Colonic mucosa (tissue), 4 donors: ENCODE data around the gene CPNE5. TPM values are rescaled to one million over a fixed set of nuclear protein-coding genes. Genes with fewer than 3 reads are reported as not detected.

Experiments
- DNase-seq: peaks from one replicate; pipeline ENCODE4 v3.0.0-alpha.2; 2020
- H3K27ac ChIP-seq: fragments of 200-600 bp; one replicate; pipeline ENCODE4 v1.8.0; 2021
- H3K27me3 ChIP-seq: fragments of 200-600 bp; one replicate; pipeline ENCODE4 v1.8.0; 2021
- H3K36me3 ChIP-seq: fragments of 200-600 bp; one replicate; pipeline ENCODE4 v1.8.0; 2021
- H3K4me1 ChIP-seq: fragments of 200-600 bp; one replicate; pipeline ENCODE4 v1.8.0; 2021; ENCODE audit warnings: mild to moderate bottlenecking
- H3K4me3 ChIP-seq: fragments of 200-600 bp; one replicate; pipeline ENCODE4 v1.8.0; 2021
- H3K9ac ChIP-seq, 2 donors: one replicate each; pipeline ENCODE4 v1.7.0; 2013; ENCODE audit warnings: control low read depth in 2 of 2, low read depth in 2 of 2, low read length in 2 of 2
- H3K9me3 ChIP-seq: fragments of 200-600 bp; one replicate; pipeline ENCODE4 v1.8.0; 2021
- CTCF ChIP-seq: fragments of 200-600 bp; IDR thresholded peaks from one replicate; pipeline ENCODE4 v1.8.0; 2022; ENCODE audit warnings: antibody characterized with exemption, mild to moderate bottlenecking
- intact Hi-C: fragments of 100-400 bp; cut with DNase I; formaldehyde crosslinking; loops from one replicate; pipeline ENCODE4 v1.14.1; 2022
- total RNA-seq, 2 donors: library from RNA; stranded (reverse); fragmentation: NEBNext Ultra II Directional in 1 of 2; extraction: Animal tissue kit (Norgen Biotek cat#: 25700) in 1 of 2; gene quantifications; one replicate each; pipeline ENCODE4 v1.2.1, GENCODE V29; 2021
- donor health status: healthy.
- donor health status: DM: no; HTN: no; CAD: no.
- donor health status: DM: no; HTN: no; CAD: no.

The CPNE5 gene
- total RNA-seq, 2 donors from 2014 or later, result 4.6 to 8.0 TPM

GRCh38 chr6:36735110-36736071, 103.9 kb downstream of the CPNE5 start:
- Histone ChIP-seq H3K27me3 (no peaks in the 10 kb centered on the region), H3K4me3 (no peak overlapping the region), H3K4me1 (peaks cover 5% of the 10 kb centered on the region), H3K9ac (peak overlapping the region; percentile 54 to 69), H3K27ac (peak overlapping the region; percentile 85), H3K36me3 (no peaks in the 10 kb centered on the region), H3K9me3 (no peaks in the 10 kb centered on the region)
- DNase-seq, result peak; percentile 86
- TF ChIP-seq CTCF, result no peak
- intact Hi-C loops, result no loop called here

- Histone ChIP-seq H3K4me3 (no peak overlapping the region), H3K27ac (peak overlapping the region; percentile 85), H3K27me3 (no peaks in the 10 kb centered on the region), H3K9ac (peak overlapping the region; percentile 54 to 69), H3K36me3 (no peaks in the 10 kb centered on the region), H3K9me3 (no peaks in the 10 kb centered on the region), H3K4me1 (peaks cover 5% of the 10 kb centered on the region)
- DNase-seq, result no peak
- intact Hi-C loops, result no loop called here
- no peak for TF ChIP-seq CTCF
These were observed 104.7 kb downstream of the CPNE5 start for GRCh38 chr6:36734486-36735060.

GRCh38 chr6:36733300-36733699, 105.9 kb downstream of the CPNE5 start:
- Histone ChIP-seq H3K4me3 (no peak overlapping the region), H3K4me1 (peaks cover 5% of the 10 kb centered on the region), H3K36me3 (no peaks in the 10 kb centered on the region), H3K9me3 (no peaks in the 10 kb centered on the region), H3K9ac (no peak overlapping the region), H3K27ac (no peak overlapping the region), H3K27me3 (no peaks in the 10 kb centered on the region)
- DNase-seq, result no peak
- intact Hi-C loops, result no loop called here
- no peak for TF ChIP-seq CTCF

GRCh38 chr6:36731622-36732310, 107.5 kb downstream of the CPNE5 start:
- no peak overlapping the region for H3K9ac ChIP-seq
- TF ChIP-seq CTCF, result no peak
- H3K4me3 ChIP-seq, result no peak overlapping the region
- no peak overlapping the region for H3K27ac ChIP-seq
- H3K27me3 ChIP-seq, result no peaks in the 10 kb centered on the region
- DNase-seq, result no peak
- H3K9me3 ChIP-seq, result no peaks in the 10 kb centered on the region
- H3K4me1 ChIP-seq, result peaks cover 5% of the 10 kb centered on the region
- H3K36me3 ChIP-seq, result no peaks in the 10 kb centered on the region
- intact Hi-C loops, result no loop called here
